ENCODE measurements around the gene CRX. TPM values are rescaled to one million over a fixed set of nuclear protein-coding genes. Genes with fewer than 3 reads are reported as not detected.

Gene CRX
- total and polyA plus RNA-seq, 2 of the 4 experiments (the other 2 are of a cell fraction) = not detected

GRCh38 chr19:47853003-47853402 lies 31.3 kb downstream of the CRX start:
- no peak for ATAC-seq (ENCODE audit: low read depth)
- Histone ChIP-seq H3K79me1 (ENCODE audit: low read depth in 1 of 2, low read length in 2 of 2) (no peaks in the 10 kb centered on the region), H3K36me3 (ENCODE audit: control insufficient read depth, insufficient read depth, low read length) (no peaks in the 10 kb centered on the region), H2BK120ac (ENCODE audit: low read depth, low read length) (no peak overlapping the region), H3K56ac (ENCODE audit: extremely low read depth, insufficient read depth, low read length) (no peak overlapping the region), H3K4ac (ENCODE audit: low read depth, low read length) (no peak overlapping the region), H3K4me3 (ENCODE audit: insufficient read depth, low read depth, low read length) (no peak overlapping the region), H2BK5ac (ENCODE audit: low read depth, low read length, poor library complexity, severe bottlenecking) (no peak overlapping the region), H3K9me3 (ENCODE audit: control insufficient read depth, insufficient read depth, low read length) (no peaks in the 10 kb centered on the region), H4K20me1 (ENCODE audit: insufficient read depth, low read length) (no peaks in the 10 kb centered on the region), H3K9ac (ENCODE audit: low read depth, low read length) (no peak overlapping the region), H3K9me1 (ENCODE audit: insufficient read depth, low read length) (no peaks in the 10 kb centered on the region), H3K23ac (ENCODE audit: low read depth, low read length) (no peak overlapping the region), H4K5ac (ENCODE audit: low read depth, low read length) (no peak overlapping the region), H3K27me3 (ENCODE audit: control insufficient read depth, insufficient read depth, low read length) (peaks cover 19% of the 10 kb centered on the region), H3K4me2 (ENCODE audit: low read depth, low read length) (no peak overlapping the region), H3K14ac (replicated peaks; ENCODE audit: low read depth, low read length) (no peak overlapping the region), H3K4me1 (ENCODE audit: control insufficient read depth, insufficient read depth, low read length) (no peaks in the 10 kb centered on the region), H2BK15ac (ENCODE audit: low read depth, low read length) (no peak overlapping the region), H2AFZ (replicated peaks; ENCODE audit: low read length, poor library complexity) (no peak overlapping the region), H4K8ac (ENCODE audit: low read depth in 2 of 2, low read length in 2 of 2) (no peak overlapping the region), H3K27ac (ENCODE audit: insufficient read depth, low read length) (no peak overlapping the region), H3K18ac (ENCODE audit: low read depth, low read length) (no peak overlapping the region), H2AK9ac (replicated peaks; ENCODE audit: low read depth, low read length, poor library complexity) (no peak overlapping the region), H4K91ac (ENCODE audit: insufficient read depth, low read depth, low read length) (no peak overlapping the region), H2BK20ac (ENCODE audit: low read depth, low read length) (no peak overlapping the region), H2AK5ac (ENCODE audit: low read depth, low read length) (no peak overlapping the region)
- no peak for TF ChIP-seq CTCF (conservative IDR thresholded peaks at IDR 0.05; ENCODE audit: low read depth, low read length)
- no peak for TF ChIP-seq RCOR1 (IDR thresholded peaks at IDR 0.05; ENCODE audit: insufficient replicate concordance, low read length)
- no peak for TF ChIP-seq RFX5 (IDR thresholded peaks at IDR 0.05; ENCODE audit: low read depth, low read length)
- TF ChIP-seq MXI1 (IDR thresholded peaks at IDR 0.05; ENCODE audit: borderline replicate concordance, low read depth, low read length) = no peak
- no peak for TF ChIP-seq CHD1 (IDR thresholded peaks at IDR 0.05; ENCODE audit: low read depth, low read length)
- no peak for TF ChIP-seq CEBPB (IDR thresholded peaks at IDR 0.05; ENCODE audit: low read depth, low read length)
- TF ChIP-seq NFE2L2 (IDR thresholded peaks at IDR 0.05; ENCODE audit: low read depth, low read length) = no peak
- TF ChIP-seq BHLHE40 (IDR thresholded peaks at IDR 0.05; ENCODE audit: low read depth, low read length) = no peak
- TF ChIP-seq USF2 (IDR thresholded peaks at IDR 0.05; ENCODE audit: low read depth, low read length) = no peak
- intact Hi-C loops (cut with micrococcal nuclease) = no loop called here
- no peak for DNase-seq
- POLR2A ChIA-PET (ENCODE audit: unreplicated experiment) = no interaction called here
- WGBS, 2 experiments (ENCODE audit: extremely low coverage in 2 of 2, insufficient read length in 1 of 2) = no CpG with 5 or more reads among the region's 5 CpGs
- BruUV-seq (replicated peaks) = no TSS peak
- in situ Hi-C loops (cut with MboI; ENCODE audit: low sequenced_read_pairs) = no loop called here
- dilution Hi-C loops (cut with HindIII; ENCODE audit: low sequenced_read_pairs, unreplicated experiment) = no loop called here
- CTCF ChIA-PET = interaction anchor here (0.9 kb wide), 1 partner anchor 10 kb away, joined by 5 read pairs; no protein-coding TSS in a partner anchor
